H1 (cell line): ENCODE data around the gene ELL. TPM values are rescaled to one million over a fixed set of nuclear protein-coding genes. Genes with fewer than 3 reads are reported as not detected.

ENCODE experiments used
- CHD7 ChIP-seq: fragments of 300-600 bp; sonication (generic); IDR thresholded peaks from 2 replicates; pipeline ENCODE4 v1.7.1; 2012; ENCODE audit warnings: low read length, moderate library complexity, mild to moderate bottlenecking, inconsistent platforms; ENCODE audit not compliant: insufficient replicate concordance
- KDM5A ChIP-seq: fragments of 200-600 bp; IDR thresholded peaks from 2 replicates; pipeline ENCODE4 v1.7.1; 2012; ENCODE audit warnings: mild to moderate bottlenecking, low read length, inconsistent platforms, mixed read lengths
- polyA plus RNA-seq, 7 experiments: library from polyadenylated mRNA; depleted of rRNA in 3 of 7; stranded (reverse) in 5 of 7; unstranded in 2 of 7; fragments of >200 nt in 5 of 7; fragments of 200-250 nt in 2 of 7; gene quantifications; 1 replicate in 5 of 7; 2 replicates in 1 of 7; 4 replicates in 1 of 7; pipeline versions ENCODE4 v1.2.1 to v1.2.3, GENCODE V29; 2011 to 2013; ENCODE audit warnings: missing spikeins in 2 of 7, mixed read lengths in 2 of 7
- total RNA-seq: library from RNA; stranded (reverse); fragmentation: NEBNext Ultra II Directional; extraction: Animal tissue kit (Norgen Biotek cat#: 25700); gene quantifications from 2 replicates; pipeline ENCODE4 v1.2.1, GENCODE V29; 2021

Gene ELL
- total and polyA plus RNA-seq, 2 of the 8 experiments (the other 6 are each of a cell fraction or from before 2014, with no cell fraction given) = 5.2 to 10.5 TPM

- TF ChIP-seq CHD7 = no peak
- no peak for TF ChIP-seq KDM5A
These were observed 20.5 kb downstream of the ELL start (continued) for GRCh38 chr19:18501351-18501750.
